Endometrial microvascular endothelial cells (primary cell): ENCODE data around the gene WIPF1. TPM values are rescaled to one million over a fixed set of nuclear protein-coding genes. Genes with fewer than 3 reads are reported as not detected.

ENCODE experiments used
- in situ Hi-C: cut with HindIII; loops from 2 replicates; pipeline ENCODE4 v1.10.0; 2017; ENCODE audit warnings: low sequenced_read_pairs, low pct_unique_long_range_greater_than_20kb; ENCODE audit errors: inconsistent ontology term
- total RNA-seq: library from RNA; depleted of rRNA; stranded (reverse); fragments of >200 nt; gene quantifications from one replicate; pipeline ENCODE4 v1.2.3, GENCODE V29; 2015; ENCODE audit errors: inconsistent ontology term

Gene WIPF1
- total RNA-seq, 1 donor from 2014 or later: 15.3 TPM

- in situ Hi-C loops: no loop called here
These were observed 5.7 kb upstream of the WIPF1 start for GRCh38 chr2:174603280-174603679.

DNA sequence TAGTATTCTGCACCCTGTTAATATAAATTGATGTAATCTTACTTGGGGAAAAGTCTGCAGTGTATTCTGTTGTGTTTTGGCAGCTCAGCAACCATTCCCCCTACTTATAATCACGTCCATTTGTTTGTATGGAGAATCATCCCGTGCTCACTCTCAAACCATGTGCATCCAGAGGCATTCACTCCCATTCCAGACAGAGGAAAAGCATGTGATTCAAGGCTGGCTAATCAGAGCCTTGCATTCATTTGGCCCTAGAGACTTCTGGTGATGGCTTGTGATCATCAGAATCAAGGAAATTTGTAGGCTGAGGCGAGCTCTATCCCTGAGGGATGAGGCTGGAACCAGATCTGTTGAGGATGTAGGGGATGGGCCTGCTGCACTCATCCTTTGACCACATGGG is 5.1 kb upstream of the WIPF1 start:
- in situ Hi-C loops: no loop called here

GRCh38 chr2:174600349-174600748 is 2.7 kb upstream of the WIPF1 start:
- in situ Hi-C loops: no loop called here

DNA sequence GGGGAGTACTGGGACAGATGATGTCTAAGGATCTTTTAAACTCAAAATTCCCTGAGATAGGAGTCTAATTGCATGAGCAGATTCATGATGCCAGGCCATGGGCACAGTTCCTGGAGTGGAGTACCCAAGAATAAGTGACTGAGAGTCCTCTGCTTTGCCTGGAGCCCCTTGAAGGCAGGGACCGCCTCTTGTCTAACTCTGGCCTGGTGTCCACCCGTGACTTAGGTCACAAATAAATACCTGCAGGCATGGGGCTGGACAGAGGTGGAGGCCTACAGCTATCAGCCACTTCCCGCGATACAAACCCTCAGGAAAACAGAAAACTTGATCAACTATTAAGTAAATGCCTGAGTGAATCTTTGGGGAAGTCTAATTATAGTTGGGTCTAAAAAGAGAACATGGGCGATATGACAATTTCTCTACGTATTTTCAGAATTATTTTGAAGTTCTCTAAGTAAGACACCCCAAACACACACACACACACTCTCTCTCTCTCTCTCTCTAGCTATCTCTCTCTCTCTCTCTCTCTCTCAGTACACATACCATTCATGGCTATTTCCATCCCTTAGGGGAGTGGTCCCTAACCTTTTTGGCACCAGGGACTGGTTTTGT is 1.8 kb upstream of the WIPF1 start:
- in situ Hi-C loops: no loop called here

DNA sequence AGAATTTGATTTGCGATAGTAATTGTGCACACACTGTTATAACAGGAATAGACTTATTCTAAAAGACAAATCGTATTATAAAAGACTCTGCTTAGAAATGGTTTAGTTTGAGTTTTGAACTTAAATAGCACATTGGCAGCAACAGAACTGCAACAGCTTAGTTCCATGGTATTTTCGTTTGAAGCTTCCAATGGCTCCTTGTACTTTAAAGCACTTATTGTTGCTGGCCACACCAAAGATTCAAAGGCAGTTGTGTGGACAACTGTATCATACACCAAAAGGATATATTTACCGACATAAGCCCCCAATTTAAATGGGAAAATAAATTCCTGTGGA is 627 bp downstream of the WIPF1 start:
- in situ Hi-C loops: no loop called here

- in situ Hi-C loops: no loop called here
These were observed 1.7 kb downstream of the WIPF1 start for GRCh38 chr2:174595891-174596397.

DNA sequence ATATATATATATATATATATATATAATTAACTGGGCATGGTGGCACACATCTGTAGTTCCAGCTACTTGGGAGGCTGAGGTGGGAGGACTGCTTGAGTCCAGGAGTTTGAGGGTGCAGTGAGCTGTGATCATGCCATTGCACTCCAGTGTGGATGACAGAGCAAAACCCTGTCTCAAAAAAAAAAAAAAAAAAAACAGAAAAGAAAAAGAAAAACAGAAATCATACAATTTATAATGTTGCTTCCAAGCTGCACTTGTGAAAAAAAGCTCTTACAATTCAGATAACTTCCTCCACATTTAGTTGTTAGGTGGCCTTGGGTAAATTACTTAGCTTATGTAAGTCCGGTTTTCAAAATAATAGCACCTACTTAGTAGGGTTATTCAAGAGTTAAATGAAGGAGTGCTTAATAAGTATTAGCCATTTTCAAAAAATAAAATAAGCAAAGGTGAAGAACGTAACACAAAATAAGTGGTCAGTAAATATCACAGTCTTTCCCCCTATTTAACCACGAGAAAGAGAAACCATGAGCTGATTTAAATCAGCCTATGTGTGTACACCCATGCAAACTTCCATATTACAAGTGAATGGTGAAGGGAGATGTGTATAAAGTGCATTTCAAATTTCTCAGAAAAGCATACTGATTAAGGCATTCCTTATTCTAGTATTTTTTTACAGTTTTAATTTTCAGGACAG is 2.3 kb downstream of the WIPF1 start:
- in situ Hi-C loops: no loop called here

- in situ Hi-C loops: no loop called here
These were observed 3.1 kb downstream of the WIPF1 start for GRCh38 chr2:174594456-174594855.

- in situ Hi-C loops: no loop called here
These were observed 3.9 kb downstream of the WIPF1 start for GRCh38 chr2:174593574-174594203.

GRCh38 chr2:174593041-174593440 is 4.6 kb downstream of the WIPF1 start:
- in situ Hi-C loops: no loop called here

DNA sequence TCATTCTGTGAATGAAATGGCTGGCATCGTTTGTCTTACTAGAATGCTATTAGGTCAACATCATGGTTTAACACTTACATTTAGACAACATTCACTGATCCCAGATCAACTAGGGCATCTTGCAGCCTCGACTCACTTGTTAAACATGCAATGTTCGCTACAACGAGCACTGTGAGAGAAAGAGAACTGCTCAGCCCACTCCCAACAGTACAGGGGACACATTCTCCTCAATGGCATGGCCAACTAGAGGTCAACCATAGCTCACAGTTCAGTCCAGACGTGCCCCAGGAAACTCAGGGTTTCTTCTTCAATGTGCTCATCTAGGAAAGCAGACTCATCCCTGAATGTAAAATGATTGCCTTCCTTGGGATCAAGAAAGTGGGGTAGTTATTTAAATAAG is 5.9 kb downstream of the WIPF1 start:
- in situ Hi-C loops: no loop called here

- in situ Hi-C loops: no loop called here
These were observed 6.5 kb downstream of the WIPF1 start for GRCh38 chr2:174590928-174591648.

DNA sequence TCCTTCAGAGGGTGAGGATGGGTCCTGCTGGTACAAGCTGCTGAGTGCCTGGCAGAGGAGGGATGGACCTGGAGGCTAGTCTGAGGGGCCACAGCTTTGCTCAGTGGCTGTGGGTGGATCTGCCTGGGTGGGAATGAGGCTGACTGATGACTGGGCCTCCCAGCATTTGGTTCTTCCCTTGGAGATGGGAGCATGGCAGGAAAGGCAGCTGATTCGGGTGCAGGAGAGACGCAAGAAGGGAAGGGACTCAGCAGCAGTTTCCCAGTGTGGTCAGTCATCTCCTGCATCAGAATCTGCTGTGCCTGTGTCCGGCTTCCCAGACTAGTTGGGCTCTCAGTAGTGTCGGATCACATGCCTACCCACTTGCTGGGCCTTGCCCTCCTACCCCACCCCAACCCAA is 7.3 kb downstream of the WIPF1 start:
- in situ Hi-C loops: no loop called here

GRCh38 chr2:174589334-174589733 is 8.3 kb downstream of the WIPF1 start:
- in situ Hi-C loops: no loop called here

DNA sequence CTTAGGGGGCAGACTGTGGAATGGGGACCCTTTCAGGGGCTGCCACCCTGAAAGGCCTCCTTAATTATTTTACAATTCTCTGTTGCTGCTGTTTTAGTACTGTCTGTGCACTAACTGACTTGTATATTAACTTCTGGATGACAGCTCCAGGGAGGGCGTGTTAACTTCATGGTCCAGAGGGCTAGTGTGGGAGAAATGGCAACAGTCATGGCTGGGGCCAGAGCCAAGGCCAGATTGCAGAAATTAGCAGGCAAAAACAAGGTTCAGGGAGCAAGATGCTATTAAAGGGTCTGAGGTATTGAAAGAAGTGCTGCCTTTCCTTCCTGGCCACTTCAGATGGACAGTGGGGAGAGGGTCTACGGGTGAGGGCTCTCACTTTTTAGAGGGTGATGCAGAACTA is 9.1 kb downstream of the WIPF1 start:
- in situ Hi-C loops: no loop called here

GRCh38 chr2:174587579-174587978 is 10.0 kb downstream of the WIPF1 start:
- in situ Hi-C loops: no loop called here

DNA sequence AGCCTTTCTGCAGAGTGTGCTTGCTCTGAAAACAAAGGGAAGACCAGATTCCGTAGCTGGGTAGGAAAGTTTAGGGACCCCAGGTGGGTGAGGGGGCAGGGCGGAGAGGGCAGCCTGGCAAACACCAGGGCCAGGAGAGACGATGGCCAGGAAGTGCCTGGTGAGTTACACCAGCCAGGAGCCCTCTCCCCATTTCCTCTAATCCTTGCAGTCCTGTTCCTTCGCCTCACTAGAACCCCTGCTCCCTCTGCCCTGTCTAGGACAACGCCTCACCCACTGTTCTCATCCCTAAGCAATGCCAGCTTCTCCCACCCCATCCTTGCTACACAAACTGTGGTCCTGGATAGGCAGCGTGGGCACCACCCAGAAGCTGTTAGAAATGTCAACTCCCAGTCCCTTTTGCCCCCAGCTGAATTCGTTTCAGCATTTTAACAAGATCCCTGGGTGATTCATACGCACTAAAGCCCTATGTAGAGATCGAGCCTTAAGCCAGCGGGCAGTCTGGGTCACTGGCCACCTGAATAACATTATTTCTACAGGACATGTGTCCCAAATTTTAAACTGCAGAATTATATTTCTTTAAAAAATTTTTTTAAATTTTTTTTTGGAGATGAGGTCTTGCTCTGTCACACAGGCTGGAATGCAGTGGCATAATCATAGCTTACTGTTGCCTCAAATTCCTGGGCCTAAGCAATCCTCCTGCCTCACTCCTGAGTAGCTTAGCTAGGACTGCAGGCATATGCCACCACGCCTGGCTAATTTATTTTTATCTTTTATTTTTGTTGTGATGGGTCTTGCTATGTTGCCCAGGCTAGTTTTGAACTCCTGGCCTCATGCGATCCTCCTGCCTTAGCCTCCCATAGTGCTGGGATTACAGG is 10.9 kb downstream of the WIPF1 start:
- in situ Hi-C loops: no loop called here

- in situ Hi-C loops: no loop called here
These were observed 11.8 kb downstream of the WIPF1 start for GRCh38 chr2:174585657-174586252.
